OCI-LY7 (cell line): ENCODE results near the gene SDHA.
"Not testable (repeated sequence)": the region's sequence is repeated elsewhere in the genome, so short reads cannot be mapped to it uniquely, and the experiment has no call there.

Experiments
- EZH2phosphoT487 ChIP-seq: fragments of 200-600 bp; sonication (generic); IDR thresholded peaks from 2 replicates; pipeline ENCODE4 v1.6.1; 2018; ENCODE audit warnings: low read depth, borderline replicate concordance, mild to moderate bottlenecking, mixed run types, antibody characterized with exemption, low read length, moderate library complexity, mixed read lengths
- TF ChIP-seq, protein P1 (sequence below): fragments of 200-600 bp; sonication (generic); conservative IDR thresholded peaks from 2 replicates; pipeline ENCODE4 v1.5.1; 2014; ENCODE audit warnings: mild to moderate bottlenecking, antibody characterized with exemption, low read length, moderate library complexity, mixed read lengths

DNA sequence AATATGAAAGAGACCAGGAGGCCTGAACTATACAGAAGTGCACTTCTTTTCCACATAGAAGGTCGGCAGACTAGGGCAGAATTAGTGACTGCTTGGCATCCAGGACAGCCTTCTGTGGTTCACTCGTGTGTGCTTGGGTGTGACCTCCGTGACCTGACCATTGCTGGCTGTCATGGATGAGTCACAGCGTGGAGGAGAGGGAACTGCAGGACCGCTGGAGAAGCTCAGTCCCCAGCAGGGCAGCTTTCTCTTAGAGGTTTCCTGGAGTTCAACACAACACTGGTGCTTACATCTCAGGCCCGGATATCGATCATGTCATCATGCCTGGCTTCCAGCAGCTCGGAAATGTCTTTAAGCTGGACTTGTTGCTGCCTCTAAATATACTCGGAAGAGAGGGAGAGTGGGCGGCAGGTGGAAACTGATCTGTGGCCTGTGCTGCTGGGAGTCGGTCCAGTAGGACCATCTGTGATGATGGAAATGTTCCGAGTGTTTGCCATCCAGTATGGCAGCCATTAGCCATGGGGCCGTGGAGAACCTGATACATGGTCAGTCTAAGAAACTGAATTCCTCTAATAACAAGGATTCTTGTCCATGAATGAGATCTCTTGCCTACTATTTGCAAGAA lies 23.0 kb downstream of the SDHA start:
- TF ChIP-seq, protein P1, sequence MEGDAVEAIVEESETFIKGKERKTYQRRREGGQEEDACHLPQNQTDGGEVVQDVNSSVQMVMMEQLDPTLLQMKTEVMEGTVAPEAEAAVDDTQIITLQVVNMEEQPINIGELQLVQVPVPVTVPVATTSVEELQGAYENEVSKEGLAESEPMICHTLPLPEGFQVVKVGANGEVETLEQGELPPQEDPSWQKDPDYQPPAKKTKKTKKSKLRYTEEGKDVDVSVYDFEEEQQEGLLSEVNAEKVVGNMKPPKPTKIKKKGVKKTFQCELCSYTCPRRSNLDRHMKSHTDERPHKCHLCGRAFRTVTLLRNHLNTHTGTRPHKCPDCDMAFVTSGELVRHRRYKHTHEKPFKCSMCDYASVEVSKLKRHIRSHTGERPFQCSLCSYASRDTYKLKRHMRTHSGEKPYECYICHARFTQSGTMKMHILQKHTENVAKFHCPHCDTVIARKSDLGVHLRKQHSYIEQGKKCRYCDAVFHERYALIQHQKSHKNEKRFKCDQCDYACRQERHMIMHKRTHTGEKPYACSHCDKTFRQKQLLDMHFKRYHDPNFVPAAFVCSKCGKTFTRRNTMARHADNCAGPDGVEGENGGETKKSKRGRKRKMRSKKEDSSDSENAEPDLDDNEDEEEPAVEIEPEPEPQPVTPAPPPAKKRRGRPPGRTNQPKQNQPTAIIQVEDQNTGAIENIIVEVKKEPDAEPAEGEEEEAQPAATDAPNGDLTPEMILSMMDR, result not testable (repeated sequence)
- TF ChIP-seq EZH2phosphoT487, result not testable (repeated sequence)
